GM12878 (cell line): ENCODE measurements around the gene KIR3DL2.
"Not testable (repeated sequence)": the region's sequence is repeated elsewhere in the genome, so short reads cannot be mapped to it uniquely, and the experiment has no call there.

ENCODE experiments used
- BACH1 ChIP-seq: fragments of 450-650 bp; IDR thresholded peaks from 2 replicates; pipeline ENCODE4 v1.6.1; 2017; ENCODE audit warnings: mild to moderate bottlenecking, borderline replicate concordance
- CBX3 ChIP-seq: fragments of 200-600 bp; sonication (generic); IDR thresholded peaks from 2 replicates; pipeline ENCODE4 v1.6.1; 2016; ENCODE audit warnings: low read depth, borderline replicate concordance
- CHD2 ChIP-seq: IDR thresholded peaks from 2 replicates; pipeline ENCODE4 v1.6.1; 2011; ENCODE audit warnings: low read depth, low read length, improper control_type of control experiment, borderline replicate concordance
- EZH2 ChIP-seq: IDR thresholded peaks from 2 replicates; pipeline ENCODE4 v1.6.1; 2012; ENCODE audit warnings: low read depth, mild to moderate bottlenecking, control low read depth, inconsistent platforms, low read length, borderline replicate concordance; ENCODE audit not compliant: control insufficient read depth
- NFYB ChIP-seq: IDR thresholded peaks from 2 replicates; pipeline ENCODE4 v1.6.1; 2011; ENCODE audit warnings: low read depth, mild to moderate bottlenecking, low read length, improper control_type of control experiment, moderate library complexity; ENCODE audit not compliant: insufficient read depth
- POLR2A ChIP-seq: IDR thresholded peaks from 2 replicates; pipeline ENCODE4 v1.6.1; 2011; ENCODE audit warnings: low read depth, mild to moderate bottlenecking, low read length
- SRF ChIP-seq, 2 experiments: IDR thresholded peaks; 2 replicates each; pipeline ENCODE4 v1.6.1; 2011; ENCODE audit warnings: low read depth in 2 of 2, low read length in 2 of 2, mild to moderate bottlenecking in 1 of 2, moderate library complexity in 1 of 2
- STAT3 ChIP-seq: IDR thresholded peaks from 2 replicates; pipeline ENCODE4 v1.6.1; 2011; ENCODE audit warnings: low read depth, low read length, improper control_type of control experiment
- TAF1 ChIP-seq: IDR thresholded peaks from 2 replicates; pipeline ENCODE4 v1.6.1; 2011; ENCODE audit warnings: mild to moderate bottlenecking, low read depth, low read length, borderline replicate concordance
- ZNF24 ChIP-seq: fragments of 450-650 bp; IDR thresholded peaks from 2 replicates; pipeline ENCODE4 v1.6.1; 2017; ENCODE audit warnings: antibody characterized with exemption, mild to moderate bottlenecking
- ZNF274 ChIP-seq: IDR thresholded peaks from one replicate; pipeline ENCODE4 v1.8.0; 2011; ENCODE audit not compliant: insufficient read length, insufficient read depth
- TF ChIP-seq, protein P1 (sequence below), 3 experiments: IDR thresholded peaks in 2 of 3; conservative IDR thresholded peaks in 1 of 3; 2 replicates each; pipeline ENCODE4 v1.5.1; 2011; ENCODE audit warnings: low read depth in 3 of 3, low read length in 3 of 3, mild to moderate bottlenecking in 3 of 3, control low read depth in 2 of 3, moderate library complexity in 2 of 3, inconsistent platforms in 1 of 3, mixed read lengths in 1 of 3; ENCODE audit not compliant: control insufficient read depth in 2 of 3, insufficient read depth in 1 of 3; ENCODE audit errors: extremely low read depth in 1 of 3
- TF ChIP-seq, protein P2 (sequence below): fragments of 450-650 bp; formaldehyde crosslinking; IDR thresholded peaks from 2 replicates; pipeline ENCODE4 v1.4.0; 2022; ENCODE audit warnings: mild to moderate bottlenecking, moderate library complexity

DNA sequence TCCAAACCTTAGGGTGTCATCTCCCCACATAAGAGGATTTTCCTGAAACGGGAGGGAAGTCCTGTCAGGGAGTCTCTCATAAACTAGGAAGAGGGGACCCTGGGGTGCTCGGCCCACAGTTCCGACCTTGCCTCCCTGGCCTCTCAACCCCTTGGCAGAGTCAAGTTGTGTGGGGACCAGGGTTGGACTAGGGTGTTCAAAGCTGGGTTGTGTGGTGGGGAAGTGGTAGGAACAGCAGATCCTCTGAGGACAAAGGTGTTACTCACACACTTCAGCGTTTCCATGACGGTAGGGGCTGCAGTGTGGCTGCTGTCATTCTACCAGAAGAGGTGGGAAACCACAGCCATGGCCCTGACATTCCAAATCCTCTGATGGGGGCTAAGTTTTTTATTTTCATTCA, 15.1 kb upstream of the KIR3DL2 start:
- TF ChIP-seq, protein P1, sequence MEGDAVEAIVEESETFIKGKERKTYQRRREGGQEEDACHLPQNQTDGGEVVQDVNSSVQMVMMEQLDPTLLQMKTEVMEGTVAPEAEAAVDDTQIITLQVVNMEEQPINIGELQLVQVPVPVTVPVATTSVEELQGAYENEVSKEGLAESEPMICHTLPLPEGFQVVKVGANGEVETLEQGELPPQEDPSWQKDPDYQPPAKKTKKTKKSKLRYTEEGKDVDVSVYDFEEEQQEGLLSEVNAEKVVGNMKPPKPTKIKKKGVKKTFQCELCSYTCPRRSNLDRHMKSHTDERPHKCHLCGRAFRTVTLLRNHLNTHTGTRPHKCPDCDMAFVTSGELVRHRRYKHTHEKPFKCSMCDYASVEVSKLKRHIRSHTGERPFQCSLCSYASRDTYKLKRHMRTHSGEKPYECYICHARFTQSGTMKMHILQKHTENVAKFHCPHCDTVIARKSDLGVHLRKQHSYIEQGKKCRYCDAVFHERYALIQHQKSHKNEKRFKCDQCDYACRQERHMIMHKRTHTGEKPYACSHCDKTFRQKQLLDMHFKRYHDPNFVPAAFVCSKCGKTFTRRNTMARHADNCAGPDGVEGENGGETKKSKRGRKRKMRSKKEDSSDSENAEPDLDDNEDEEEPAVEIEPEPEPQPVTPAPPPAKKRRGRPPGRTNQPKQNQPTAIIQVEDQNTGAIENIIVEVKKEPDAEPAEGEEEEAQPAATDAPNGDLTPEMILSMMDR (IDR thresholded peaks at IDR 0.05 in 2 of 3, conservative IDR thresholded peaks at IDR 0.05 in 1 of 3; ENCODE audit: control insufficient read depth in 2 of 3, extremely low read depth in 1 of 3, insufficient read depth in 1 of 3, low read depth in 3 of 3, low read length in 3 of 3) = not testable (repeated sequence)
- TF ChIP-seq POLR2A; NFYB; ZNF274; EZH2; CBX3; STAT3; BACH1; CHD2; TAF1; SRF (IDR thresholded peaks at IDR 0.05; ENCODE audit: low read depth in 2 of 2, low read length in 2 of 2); ZNF24: not testable (repeated sequence)
- TF ChIP-seq, protein P2, sequence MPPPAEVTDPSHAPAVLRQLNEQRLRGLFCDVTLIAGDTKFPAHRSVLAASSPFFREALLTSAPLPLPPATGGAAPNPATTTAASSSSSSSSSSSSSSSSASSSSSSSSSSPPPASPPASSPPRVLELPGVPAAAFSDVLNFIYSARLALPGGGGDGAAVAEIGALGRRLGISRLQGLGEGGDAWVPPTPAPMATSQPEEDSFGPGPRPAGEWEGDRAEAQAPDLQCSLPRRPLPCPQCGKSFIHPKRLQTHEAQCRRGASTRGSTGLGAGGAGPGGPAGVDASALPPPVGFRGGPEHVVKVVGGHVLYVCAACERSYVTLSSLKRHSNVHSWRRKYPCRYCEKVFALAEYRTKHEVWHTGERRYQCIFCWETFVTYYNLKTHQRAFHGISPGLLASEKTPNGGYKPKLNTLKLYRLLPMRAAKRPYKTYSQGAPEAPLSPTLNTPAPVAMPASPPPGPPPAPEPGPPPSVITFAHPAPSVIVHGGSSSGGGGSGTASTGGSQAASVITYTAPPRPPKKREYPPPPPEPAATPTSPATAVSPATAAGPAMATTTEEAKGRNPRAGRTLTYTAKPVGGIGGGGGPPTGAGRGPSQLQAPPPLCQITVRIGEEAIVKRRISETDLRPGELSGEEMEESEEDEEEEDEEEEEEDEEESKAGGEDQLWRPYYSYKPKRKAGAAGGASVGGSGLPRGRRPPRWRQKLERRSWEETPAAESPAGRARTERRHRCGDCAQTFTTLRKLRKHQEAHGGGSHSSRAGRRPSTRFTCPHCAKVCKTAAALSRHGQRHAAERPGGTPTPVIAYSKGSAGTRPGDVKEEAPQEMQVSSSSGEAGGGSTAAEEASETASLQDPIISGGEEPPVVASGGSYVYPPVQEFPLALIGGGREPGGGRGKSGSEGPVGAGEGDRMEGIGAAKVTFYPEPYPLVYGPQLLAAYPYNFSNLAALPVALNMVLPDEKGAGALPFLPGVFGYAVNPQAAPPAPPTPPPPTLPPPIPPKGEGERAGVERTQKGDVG (CRISPR knock-in tag) = not testable (repeated sequence)
